Activated B cell treated with CpG ODN at 0.5 μM for 24 hours (primary cell): ENCODE data around the gene NEGR1. TPM values are rescaled to one million over a fixed set of nuclear protein-coding genes. Genes with fewer than 3 reads are reported as not detected.

Source experiments
- ATAC-seq: fragments of 200-7000 bp; cut with Tn5 transposase; one replicate; pipeline ENCODE4 v1.10.0; 2021; ENCODE audit warnings: low read depth, mild to moderate bottlenecking, moderate library complexity
- CTCF ChIA-PET: fragments of 350-600 bp; sonication (Branson Sonifier 250); formaldehyde crosslinking; loops from one replicate; lab custom pipeline; 2021; ENCODE audit warnings: antibody characterized with exemption; lab: Charles Lee
- POLR2A ChIA-PET: fragments of 350-600 bp; sonication (Branson Sonifier 250); formaldehyde crosslinking; loops from one replicate; lab custom pipeline; 2021; ENCODE audit warnings: antibody characterized with exemption; lab: Charles Lee
- DNase-seq: peaks from one replicate; pipeline ENCODE4 v3.0.0; 2022
- H3K27ac Mint-ChIP-seq: one replicate; pipeline ENCODE4 v1.8.0; 2020; ENCODE audit warnings: mixed read lengths
- H3K27me3 Mint-ChIP-seq: one replicate; pipeline ENCODE4 v1.8.0; 2021; ENCODE audit warnings: mixed read lengths
- H3K36me3 Mint-ChIP-seq: one replicate; pipeline ENCODE4 v1.8.0; 2021; ENCODE audit warnings: low read depth, mixed read lengths
- H3K4me1 Mint-ChIP-seq: one replicate; pipeline ENCODE4 v1.8.0; 2021; ENCODE audit warnings: mixed read lengths
- H3K4me3 Mint-ChIP-seq: one replicate; pipeline ENCODE4 v1.8.0; 2020; ENCODE audit warnings: mild to moderate bottlenecking, mixed read lengths
- H3K9me3 Mint-ChIP-seq: one replicate; pipeline ENCODE4 v1.8.0; 2020; ENCODE audit warnings: mixed read lengths
- intact Hi-C: fragments of 100-400 bp; cut with micrococcal nuclease; formaldehyde crosslinking; loops from one replicate; pipeline ENCODE4 v1.15.1; 2024
- total RNA-seq: library from RNA; stranded (reverse); gene quantifications from 2 replicates; pipeline ENCODE4 v1.2.3, GENCODE V29; 2022
- TF ChIP-seq, protein P1 (sequence below): fragments of 200-600 bp; IDR thresholded peaks from one replicate; pipeline ENCODE4 v1.8.0; 2022; ENCODE audit warnings: antibody characterized with exemption, mild to moderate bottlenecking

Gene NEGR1
- total RNA-seq, 1 donor from 2014 or later = not detected

DNA sequence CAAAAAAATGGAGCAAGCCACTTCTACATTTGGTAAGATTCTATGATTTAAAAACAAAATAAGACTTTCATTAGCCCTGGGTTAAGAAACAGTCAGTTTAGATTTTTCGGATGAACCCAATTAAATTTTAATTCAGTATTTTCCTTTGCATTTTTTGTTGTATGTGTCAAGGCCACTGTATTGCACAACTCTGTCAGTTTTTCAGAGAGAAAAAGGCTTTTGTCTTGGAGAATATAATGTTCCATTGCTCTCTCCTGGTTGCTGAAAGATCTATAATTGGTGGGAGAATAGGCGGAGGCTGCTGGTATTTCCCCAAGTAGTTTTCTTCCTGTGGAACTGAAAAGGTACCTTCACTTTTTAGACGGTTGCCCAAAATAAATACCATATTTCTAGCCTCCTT is 84.6 kb downstream of the NEGR1 start:
- H3K4me1 Mint-ChIP-seq = no peaks in the 10 kb centered on the region
- peaks cover 4% of the 10 kb centered on the region for H3K9me3 Mint-ChIP-seq
- H3K4me3 Mint-ChIP-seq = no peak overlapping the region
- intact Hi-C loops = no loop called here
- CTCF ChIA-PET = no interaction called here
- no peaks in the 10 kb centered on the region for H3K36me3 Mint-ChIP-seq
- POLR2A ChIA-PET = no interaction called here
- TF ChIP-seq, protein P1, sequence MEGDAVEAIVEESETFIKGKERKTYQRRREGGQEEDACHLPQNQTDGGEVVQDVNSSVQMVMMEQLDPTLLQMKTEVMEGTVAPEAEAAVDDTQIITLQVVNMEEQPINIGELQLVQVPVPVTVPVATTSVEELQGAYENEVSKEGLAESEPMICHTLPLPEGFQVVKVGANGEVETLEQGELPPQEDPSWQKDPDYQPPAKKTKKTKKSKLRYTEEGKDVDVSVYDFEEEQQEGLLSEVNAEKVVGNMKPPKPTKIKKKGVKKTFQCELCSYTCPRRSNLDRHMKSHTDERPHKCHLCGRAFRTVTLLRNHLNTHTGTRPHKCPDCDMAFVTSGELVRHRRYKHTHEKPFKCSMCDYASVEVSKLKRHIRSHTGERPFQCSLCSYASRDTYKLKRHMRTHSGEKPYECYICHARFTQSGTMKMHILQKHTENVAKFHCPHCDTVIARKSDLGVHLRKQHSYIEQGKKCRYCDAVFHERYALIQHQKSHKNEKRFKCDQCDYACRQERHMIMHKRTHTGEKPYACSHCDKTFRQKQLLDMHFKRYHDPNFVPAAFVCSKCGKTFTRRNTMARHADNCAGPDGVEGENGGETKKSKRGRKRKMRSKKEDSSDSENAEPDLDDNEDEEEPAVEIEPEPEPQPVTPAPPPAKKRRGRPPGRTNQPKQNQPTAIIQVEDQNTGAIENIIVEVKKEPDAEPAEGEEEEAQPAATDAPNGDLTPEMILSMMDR = no peak
- DNase-seq = no peak
- H3K27me3 Mint-ChIP-seq = no peaks in the 10 kb centered on the region
- no peak for ATAC-seq
- H3K27ac Mint-ChIP-seq = no peak overlapping the region

DNA sequence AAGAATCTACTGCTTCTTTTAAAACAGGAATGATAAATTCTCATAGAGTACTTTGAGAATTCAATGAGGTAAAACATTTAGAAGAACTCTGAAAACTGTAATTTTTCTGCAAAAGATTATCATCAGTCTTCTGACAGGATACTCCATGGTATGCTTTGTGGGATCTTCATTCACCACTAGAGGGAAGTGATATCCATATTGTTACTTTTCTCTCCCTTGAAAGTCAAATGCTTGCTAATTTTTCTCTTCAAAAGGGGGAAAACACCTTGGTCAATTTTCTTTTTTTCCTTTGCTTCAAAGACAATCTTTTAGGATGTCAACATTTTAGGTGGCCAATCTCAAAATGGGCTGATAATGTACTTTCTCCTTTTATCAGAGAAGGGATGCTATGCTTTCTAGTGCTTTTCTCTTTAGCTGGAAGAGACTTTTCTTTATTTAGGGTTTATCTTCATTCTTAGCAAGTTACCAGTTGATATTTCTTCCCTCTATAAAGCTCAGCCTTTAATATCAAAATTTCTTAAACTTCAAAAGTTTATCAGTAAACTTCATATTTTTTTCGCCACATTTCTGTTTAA is 95.5 kb downstream of the NEGR1 start:
- no peaks in the 10 kb centered on the region for H3K4me1 Mint-ChIP-seq
- no peak overlapping the region for H3K27ac Mint-ChIP-seq
- ChIA-PET CTCF (no interaction called here), POLR2A (no interaction called here)
- no peaks in the 10 kb centered on the region for H3K36me3 Mint-ChIP-seq
- TF ChIP-seq, protein P1 = no peak
- no peak overlapping the region for H3K4me3 Mint-ChIP-seq
- H3K27me3 Mint-ChIP-seq = no peaks in the 10 kb centered on the region
- H3K9me3 Mint-ChIP-seq = no peaks in the 10 kb centered on the region
- intact Hi-C loops = no loop called here
- DNase-seq = no peak
- ATAC-seq = no peak

DNA sequence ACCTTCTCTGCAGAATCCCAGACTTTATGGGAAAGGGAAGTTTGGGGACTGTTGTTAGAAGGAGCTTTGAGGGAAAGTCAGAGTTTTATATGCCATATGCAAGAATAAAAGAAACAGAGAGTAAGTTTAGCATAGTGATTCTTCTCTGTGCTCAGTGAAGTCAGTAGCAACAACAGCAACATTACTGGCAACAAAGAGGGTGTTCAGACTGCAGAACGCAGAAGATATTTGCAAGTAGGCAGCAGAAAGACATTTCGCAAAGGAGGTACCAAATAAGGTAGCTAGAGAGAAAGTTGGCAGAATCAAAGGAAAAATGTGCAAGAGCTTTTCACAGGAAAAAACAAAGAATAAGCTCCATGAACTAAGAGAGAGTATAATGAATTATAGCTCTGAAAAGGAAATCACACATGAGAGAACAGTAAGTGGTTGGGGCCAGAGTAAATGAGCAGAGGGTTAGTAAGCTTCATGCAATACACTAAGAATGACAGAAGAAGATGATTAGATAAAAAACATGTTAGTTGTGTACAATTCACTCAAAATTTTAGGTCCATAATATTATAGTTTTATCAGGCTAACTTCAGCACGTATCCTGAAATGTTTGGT is 98.1 kb downstream of the NEGR1 start:
- intact Hi-C loops = no loop called here
- H3K27ac Mint-ChIP-seq = no peak overlapping the region
- no peaks in the 10 kb centered on the region for H3K27me3 Mint-ChIP-seq
- no peaks in the 10 kb centered on the region for H3K4me1 Mint-ChIP-seq
- H3K4me3 Mint-ChIP-seq = no peak overlapping the region
- POLR2A ChIA-PET = no interaction called here
- no peak for DNase-seq
- CTCF ChIA-PET = interaction anchor here (0.5 kb wide), 1 partner anchor 17 kb away, joined by 3 read pairs; no protein-coding TSS in a partner anchor
- H3K36me3 Mint-ChIP-seq = no peaks in the 10 kb centered on the region
- no peaks in the 10 kb centered on the region for H3K9me3 Mint-ChIP-seq
- TF ChIP-seq, protein P1 = no peak
- no peak for ATAC-seq

DNA sequence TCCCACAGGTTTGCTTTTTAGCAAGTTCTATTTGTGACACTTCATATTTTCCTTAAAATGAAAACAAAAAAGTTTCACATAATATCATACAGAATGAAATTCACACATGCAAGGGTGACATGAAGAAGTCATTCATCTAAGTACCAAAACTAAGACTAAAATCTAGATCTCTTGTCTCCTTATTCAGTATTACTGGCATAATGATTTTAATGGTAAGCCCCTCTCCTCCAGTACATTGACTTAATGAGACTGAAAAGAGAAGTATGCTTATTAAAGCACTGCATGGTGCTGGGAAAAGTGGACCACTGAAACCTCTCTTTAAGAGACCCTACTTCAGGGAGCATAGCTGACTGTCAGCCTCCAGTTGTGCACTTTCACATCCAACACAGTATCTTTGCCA is 99.5 kb downstream of the NEGR1 start:
- H3K4me1 Mint-ChIP-seq = no peaks in the 10 kb centered on the region
- intact Hi-C loops = no loop called here

DNA sequence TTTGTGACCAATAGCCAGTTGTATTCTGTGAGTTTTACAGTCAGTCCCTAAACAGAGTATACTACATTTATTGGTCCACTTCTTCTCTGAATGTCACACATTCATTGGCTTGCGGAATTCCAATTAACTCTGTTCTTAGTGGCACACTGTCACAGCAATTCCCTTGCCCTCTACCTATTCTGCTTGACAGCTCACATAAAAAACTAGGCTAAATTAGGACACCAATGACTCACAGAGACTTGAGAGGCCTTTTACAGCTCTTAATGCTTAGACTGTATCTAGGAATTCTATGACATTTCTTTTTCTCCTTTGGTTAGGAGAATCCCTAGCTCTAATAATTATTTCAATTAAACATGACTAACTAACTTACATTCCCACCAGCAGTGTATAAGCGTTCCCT is 104.1 kb downstream of the NEGR1 start:
- TF ChIP-seq, protein P1 = no peak
- intact Hi-C loops = no loop called here
- no peak overlapping the region for H3K27ac Mint-ChIP-seq
- no peak overlapping the region for H3K4me3 Mint-ChIP-seq
- H3K36me3 Mint-ChIP-seq = no peaks in the 10 kb centered on the region
- ChIA-PET POLR2A (no interaction called here), CTCF (no interaction called here)
- H3K27me3 Mint-ChIP-seq = no peaks in the 10 kb centered on the region
- ATAC-seq (no peak), DNase-seq (no peak)
- H3K9me3 Mint-ChIP-seq = no peaks in the 10 kb centered on the region
- no peaks in the 10 kb centered on the region for H3K4me1 Mint-ChIP-seq

More for the DNA sequence above, 99.5 kb downstream of the NEGR1 start:
- ChIA-PET CTCF (no interaction called here), POLR2A (no interaction called here)
- DNase-seq (no peak), ATAC-seq (no peak)
- Mint-ChIP-seq H3K9me3 (no peaks in the 10 kb centered on the region), H3K27ac (no peak overlapping the region), H3K27me3 (no peaks in the 10 kb centered on the region), H3K4me3 (no peak overlapping the region), H3K36me3 (no peaks in the 10 kb centered on the region)
- TF ChIP-seq, protein P1 = no peak
